NCI-H2107 treated with DMSO at 0.1 percent for 48 hours (cell line): ENCODE measurements around the gene PRKCE.

ENCODE experiments used
- DNase-seq: peaks from one replicate; lab custom pipeline; 2025; ENCODE audit not compliant: unreplicated experiment; lab: John Stamatoyannopoulos, UW

PRKCE gene

GRCh38 chr2:46173636-46174250, 522.3 kb downstream of the PRKCE start:
- DNase-seq: no peak

GRCh38 chr2:46174345-46175170, 523.1 kb downstream of the PRKCE start:
- no peak for DNase-seq

- DNase-seq: no peak
These were observed 523.9 kb downstream of the PRKCE start for GRCh38 chr2:46175419-46175818.

GRCh38 chr2:46177461-46178089, 526.1 kb downstream of the PRKCE start:
- DNase-seq: no peak

- DNase-seq: no peak
These were observed 527.7 kb downstream of the PRKCE start for GRCh38 chr2:46179037-46179621.

GRCh38 chr2:46180189-46180588, 528.7 kb downstream of the PRKCE start:
- DNase-seq: no peak

- no peak for DNase-seq
These were observed 529.8 kb downstream of the PRKCE start for GRCh38 chr2:46181306-46181705.

GRCh38 chr2:46181789-46182530, 530.5 kb downstream of the PRKCE start:
- no peak for DNase-seq

- no peak for DNase-seq
These were observed 532.0 kb downstream of the PRKCE start for GRCh38 chr2:46183426-46183825.

GRCh38 chr2:46184794-46185583, 533.5 kb downstream of the PRKCE start:
- no peak for DNase-seq

GRCh38 chr2:46187112-46187618, 535.7 kb downstream of the PRKCE start:
- no peak for DNase-seq

GRCh38 chr2:46188041-46188716, 536.7 kb downstream of the PRKCE start:
- no peak for DNase-seq

- DNase-seq: no peak
These were observed 541.9 kb downstream of the PRKCE start for GRCh38 chr2:46193356-46193755.

GRCh38 chr2:46193855-46194254, 542.4 kb downstream of the PRKCE start:
- DNase-seq: no peak

- DNase-seq: no peak
These were observed 543.4 kb downstream of the PRKCE start for GRCh38 chr2:46194856-46195255.

GRCh38 chr2:46195819-46196218, 544.3 kb downstream of the PRKCE start:
- no peak for DNase-seq

GRCh38 chr2:46196871-46197462, 545.5 kb downstream of the PRKCE start:
- no peak for DNase-seq

GRCh38 chr2:46197672-46198071, 546.2 kb downstream of the PRKCE start:
- DNase-seq: no peak
